ENCODE measurements around the gene RGS9.

The RGS9 gene

GRCh38 chr17:65249774-65250173, 112.6 kb downstream of the RGS9 start:
- Histone ChIP-seq H4K91ac (ENCODE audit: low read depth, low read length, poor library complexity) (no peak overlapping the region), H3K4me2 (ENCODE audit: insufficient read depth, low read length, poor library complexity, severe bottlenecking) (no peak overlapping the region), H3K4me3 (ENCODE audit: low read length in 2 of 2) (no peak overlapping the region), H2BK12ac (ENCODE audit: low read length) (no peak overlapping the region), H4K8ac (ENCODE audit: low read depth, low read length) (no peak overlapping the region), H3K4ac (ENCODE audit: low read length) (no peak overlapping the region), H3K9ac (ENCODE audit: low read depth, low read length, poor library complexity) (no peak overlapping the region), H3K36me3 (replicated peaks in 1 of 2; ENCODE audit: control insufficient read depth in 2 of 2, insufficient read depth in 2 of 2, low read length in 2 of 2) (no peaks in the 10 kb centered on the region), H2AFZ (ENCODE audit: low read length) (no peak overlapping the region), H3K79me1 (ENCODE audit: low read depth, low read length) (no peaks in the 10 kb centered on the region), H3K4me1 (ENCODE audit: control insufficient read depth in 2 of 2, insufficient read depth in 1 of 2, low read depth in 1 of 2, low read length in 2 of 2) (peaks cover 2 to 3% of the 10 kb centered on the region in 2 donors), H2BK120ac (ENCODE audit: low read depth, low read length) (no peak overlapping the region), H3K18ac (ENCODE audit: low read length) (no peak overlapping the region), H3K9me3 (replicated peaks in 1 of 2; ENCODE audit: control insufficient read depth in 2 of 2, insufficient read depth in 1 of 2, low read depth in 1 of 2, low read length in 2 of 2) (no peaks in the 10 kb centered on the region), H3K27me3 (ENCODE audit: control insufficient read depth in 3 of 3, insufficient read depth in 3 of 3, low read depth in 1 of 3, low read length in 3 of 3) (no peaks in the 10 kb centered on the region), H2BK5ac (ENCODE audit: low read length) (no peak overlapping the region), H2BK15ac (ENCODE audit: low read length) (no peak overlapping the region), H3K14ac (ENCODE audit: low read length) (no peak overlapping the region), H2AK5ac (ENCODE audit: low read depth, low read length) (no peak overlapping the region), H3K23ac (ENCODE audit: low read depth, low read length, poor library complexity) (no peak overlapping the region), H3K27ac (replicated peaks; ENCODE audit: low read length) (no peak overlapping the region)
- no CpG with 5 or more reads among the region's 2 CpGs for WGBS, 2 donors (ENCODE audit: extremely low coverage in 2 of 2, insufficient read length in 2 of 2, insufficient replicate concordance in 1 of 2)
- no peak for DNase-seq (ENCODE audit: low spot score)

- H2BK12ac ChIP-seq (ENCODE audit: low read length), result no peak overlapping the region
- H3K4me2 ChIP-seq (ENCODE audit: insufficient read depth, low read length, poor library complexity, severe bottlenecking), result no peak overlapping the region
- H3K36me3 ChIP-seq (replicated peaks in 1 of 2; ENCODE audit: control insufficient read depth in 2 of 2, insufficient read depth in 2 of 2, low read length in 2 of 2), result no peaks in the 10 kb centered on the region
- H2BK120ac ChIP-seq (ENCODE audit: low read depth, low read length), result no peak overlapping the region
- H2AK5ac ChIP-seq (ENCODE audit: low read depth, low read length), result no peak overlapping the region
- no peak overlapping the region for H3K4ac ChIP-seq (ENCODE audit: low read length)
- H3K23ac ChIP-seq (ENCODE audit: low read depth, low read length, poor library complexity), result no peak overlapping the region
- H3K79me1 ChIP-seq (ENCODE audit: low read depth, low read length), result no peaks in the 10 kb centered on the region
- peaks cover under 1 to 2% of the 10 kb centered on the region in 2 donors for H3K4me1 ChIP-seq (ENCODE audit: control insufficient read depth in 2 of 2, insufficient read depth in 1 of 2, low read depth in 1 of 2, low read length in 2 of 2)
- no peak overlapping the region for H3K4me3 ChIP-seq (ENCODE audit: low read length in 2 of 2)
- DNase-seq (ENCODE audit: low spot score), result no peak
- H3K14ac ChIP-seq (ENCODE audit: low read length), result no peak overlapping the region
- no peak overlapping the region for H3K9ac ChIP-seq (ENCODE audit: low read depth, low read length, poor library complexity)
- no peak overlapping the region for H3K27ac ChIP-seq (replicated peaks; ENCODE audit: low read length)
- no peak overlapping the region for H3K18ac ChIP-seq (ENCODE audit: low read length)
- H3K9me3 ChIP-seq (replicated peaks in 1 of 2; ENCODE audit: control insufficient read depth in 2 of 2, insufficient read depth in 1 of 2, low read depth in 1 of 2, low read length in 2 of 2), result no peaks in the 10 kb centered on the region
- no peak overlapping the region for H2BK5ac ChIP-seq (ENCODE audit: low read length)
- no CpG with 5 or more reads among the region's 1 CpG for WGBS, 2 donors (ENCODE audit: extremely low coverage in 2 of 2, insufficient read length in 2 of 2, insufficient replicate concordance in 1 of 2)
- H4K91ac ChIP-seq (ENCODE audit: low read depth, low read length, poor library complexity), result no peak overlapping the region
- H2BK15ac ChIP-seq (ENCODE audit: low read length), result no peak overlapping the region
- no peak overlapping the region for H2AFZ ChIP-seq (ENCODE audit: low read length)
- H3K27me3 ChIP-seq (ENCODE audit: control insufficient read depth in 3 of 3, insufficient read depth in 3 of 3, low read depth in 1 of 3, low read length in 3 of 3), result no peaks in the 10 kb centered on the region
- no peak overlapping the region for H4K8ac ChIP-seq (ENCODE audit: low read depth, low read length)
Observed at GRCh38 chr17:65254166-65254565, 117.0 kb downstream of the RGS9 start.

DNA sequence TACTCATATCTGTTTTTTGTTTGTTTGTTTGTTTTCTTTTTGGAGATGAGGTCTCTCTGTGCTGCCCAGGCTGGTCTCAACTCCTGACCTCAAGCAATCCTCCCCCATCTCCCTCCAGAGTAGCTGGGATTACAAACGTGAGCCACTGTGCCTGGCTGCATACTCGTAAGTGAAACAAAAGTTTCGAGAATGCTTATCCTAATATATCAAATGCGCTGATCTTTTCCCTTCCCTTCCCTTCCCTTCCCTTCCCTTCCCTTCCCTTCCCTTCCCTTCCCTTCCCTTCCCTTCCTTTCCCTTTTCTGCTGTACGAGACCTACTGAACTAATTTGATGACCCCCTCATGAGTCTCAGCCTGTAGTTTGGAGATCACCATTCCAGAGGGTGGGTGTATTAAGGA, 122.1 kb downstream of the RGS9 start:
- whole genome bisulfite sequencing, 2 donors (ENCODE audit: extremely low coverage in 2 of 2, insufficient read length in 2 of 2, insufficient replicate concordance in 1 of 2), result no CpG with 5 or more reads among the region's 5 CpGs

DNA sequence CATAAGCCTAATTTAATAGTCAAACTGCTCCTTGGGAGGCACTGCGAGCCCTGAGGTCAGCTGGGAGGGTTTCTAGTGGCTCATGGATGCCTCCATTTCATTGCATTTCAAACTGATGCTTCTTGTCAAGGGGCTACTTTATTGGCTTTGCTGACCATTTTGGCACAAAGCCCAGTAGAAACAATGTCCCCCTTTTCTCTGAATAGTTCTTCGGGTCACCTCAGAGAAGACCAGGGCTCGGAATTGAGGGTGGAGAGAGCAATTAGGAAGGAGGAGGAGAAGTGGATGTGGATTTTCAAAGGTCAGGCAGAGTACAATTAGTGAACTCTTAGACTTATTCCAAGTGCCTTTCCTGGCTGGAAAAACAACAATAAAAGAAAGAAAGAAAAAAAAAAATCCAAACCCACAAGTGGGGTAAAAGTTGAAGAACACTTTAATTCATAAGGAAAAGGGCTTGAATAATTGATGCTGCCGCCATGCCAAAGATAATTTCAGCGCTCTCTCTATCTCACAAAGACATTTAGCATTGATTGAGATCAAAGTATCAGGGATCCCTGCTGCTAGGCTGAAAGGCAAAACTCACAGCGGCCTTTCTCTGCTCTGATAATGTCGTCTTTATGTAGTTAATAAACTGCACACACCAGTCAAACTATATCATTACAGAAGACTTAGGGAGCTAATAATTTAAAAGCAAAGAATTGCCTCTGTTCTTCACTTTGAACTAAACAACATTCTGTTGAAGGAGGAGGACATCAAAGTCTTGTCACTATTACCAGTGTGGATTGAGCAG, 122.7 kb downstream of the RGS9 start:
- no peak overlapping the region for H2BK120ac ChIP-seq (ENCODE audit: low read depth, low read length)
- no CpG with 5 or more reads among the region's 7 CpGs for WGBS, 2 donors (ENCODE audit: extremely low coverage in 2 of 2, insufficient read length in 2 of 2, insufficient replicate concordance in 1 of 2)
- no peak overlapping the region for H3K14ac ChIP-seq (ENCODE audit: low read length)
- H2BK15ac ChIP-seq (ENCODE audit: low read length), result no peak overlapping the region
- H4K8ac ChIP-seq (ENCODE audit: low read depth, low read length), result no peak overlapping the region
- DNase-seq (ENCODE audit: low spot score), result no peak
- no peak overlapping the region for H2BK12ac ChIP-seq (ENCODE audit: low read length)
- no peak overlapping the region for H4K91ac ChIP-seq (ENCODE audit: low read depth, low read length, poor library complexity)
- H3K4me3 ChIP-seq (ENCODE audit: low read length in 2 of 2), result no peak overlapping the region
- no peaks in the 10 kb centered on the region for H3K9me3 ChIP-seq (replicated peaks in 1 of 2; ENCODE audit: control insufficient read depth in 2 of 2, insufficient read depth in 1 of 2, low read depth in 1 of 2, low read length in 2 of 2)
- no peak overlapping the region for H2BK5ac ChIP-seq (ENCODE audit: low read length)
- no peak overlapping the region for H3K27ac ChIP-seq (replicated peaks; ENCODE audit: low read length)
- H3K4me2 ChIP-seq (ENCODE audit: insufficient read depth, low read length, poor library complexity, severe bottlenecking), result no peak overlapping the region
- H3K36me3 ChIP-seq (replicated peaks in 1 of 2; ENCODE audit: control insufficient read depth in 2 of 2, insufficient read depth in 2 of 2, low read length in 2 of 2), result no peaks in the 10 kb centered on the region
- peak overlapping the region; percentile 4 for H2AFZ ChIP-seq (ENCODE audit: low read length)
- H3K23ac ChIP-seq (ENCODE audit: low read depth, low read length, poor library complexity), result no peak overlapping the region
- H3K4me1 ChIP-seq (ENCODE audit: control insufficient read depth in 2 of 2, insufficient read depth in 1 of 2, low read depth in 1 of 2, low read length in 2 of 2), result no peaks in the 10 kb centered on the region
- no peaks in the 10 kb centered on the region for H3K79me1 ChIP-seq (ENCODE audit: low read depth, low read length)
- no peak overlapping the region for H3K18ac ChIP-seq (ENCODE audit: low read length)
- no peak overlapping the region for H3K9ac ChIP-seq (ENCODE audit: low read depth, low read length, poor library complexity)
- no peaks in the 10 kb centered on the region for H3K27me3 ChIP-seq (ENCODE audit: control insufficient read depth in 3 of 3, insufficient read depth in 3 of 3, low read depth in 1 of 3, low read length in 3 of 3)
- H2AK5ac ChIP-seq (ENCODE audit: low read depth, low read length), result no peak overlapping the region
- no peak overlapping the region for H3K4ac ChIP-seq (ENCODE audit: low read length)

More for the DNA sequence above, 122.1 kb downstream of the RGS9 start:
- H3K36me3 ChIP-seq (replicated peaks in 1 of 2; ENCODE audit: control insufficient read depth in 2 of 2, insufficient read depth in 2 of 2, low read length in 2 of 2), result no peaks in the 10 kb centered on the region
- no peaks in the 10 kb centered on the region for H3K27me3 ChIP-seq (ENCODE audit: control insufficient read depth in 3 of 3, insufficient read depth in 3 of 3, low read depth in 1 of 3, low read length in 3 of 3)
- H3K4ac ChIP-seq (ENCODE audit: low read length), result no peak overlapping the region
- H4K8ac ChIP-seq (ENCODE audit: low read depth, low read length), result no peak overlapping the region
- H3K9ac ChIP-seq (ENCODE audit: low read depth, low read length, poor library complexity), result no peak overlapping the region
- no peaks in the 10 kb centered on the region for H3K4me1 ChIP-seq (ENCODE audit: control insufficient read depth in 2 of 2, insufficient read depth in 1 of 2, low read depth in 1 of 2, low read length in 2 of 2)
- H2BK5ac ChIP-seq (ENCODE audit: low read length), result no peak overlapping the region
- H3K23ac ChIP-seq (ENCODE audit: low read depth, low read length, poor library complexity), result no peak overlapping the region
- no peak overlapping the region for H3K18ac ChIP-seq (ENCODE audit: low read length)
- H3K14ac ChIP-seq (ENCODE audit: low read length), result no peak overlapping the region
- H2AFZ ChIP-seq (ENCODE audit: low read length), result no peak overlapping the region
- no peak overlapping the region for H2BK12ac ChIP-seq (ENCODE audit: low read length)
- no peak overlapping the region for H2BK15ac ChIP-seq (ENCODE audit: low read length)
- no peak overlapping the region for H2AK5ac ChIP-seq (ENCODE audit: low read depth, low read length)
- no peak overlapping the region for H3K4me2 ChIP-seq (ENCODE audit: insufficient read depth, low read length, poor library complexity, severe bottlenecking)
- H4K91ac ChIP-seq (ENCODE audit: low read depth, low read length, poor library complexity), result no peak overlapping the region
- no peak overlapping the region for H3K4me3 ChIP-seq (ENCODE audit: low read length in 2 of 2)
- H3K79me1 ChIP-seq (ENCODE audit: low read depth, low read length), result no peaks in the 10 kb centered on the region
- no peak for DNase-seq (ENCODE audit: low spot score)
- H3K27ac ChIP-seq (replicated peaks; ENCODE audit: low read length), result no peak overlapping the region
- no peaks in the 10 kb centered on the region for H3K9me3 ChIP-seq (replicated peaks in 1 of 2; ENCODE audit: control insufficient read depth in 2 of 2, insufficient read depth in 1 of 2, low read depth in 1 of 2, low read length in 2 of 2)
- H2BK120ac ChIP-seq (ENCODE audit: low read depth, low read length), result no peak overlapping the region

All from neuronal stem cell (in vitro differentiated cells).